ENCODE data around the gene ARHGAP1.

The ARHGAP1 gene

DNA sequence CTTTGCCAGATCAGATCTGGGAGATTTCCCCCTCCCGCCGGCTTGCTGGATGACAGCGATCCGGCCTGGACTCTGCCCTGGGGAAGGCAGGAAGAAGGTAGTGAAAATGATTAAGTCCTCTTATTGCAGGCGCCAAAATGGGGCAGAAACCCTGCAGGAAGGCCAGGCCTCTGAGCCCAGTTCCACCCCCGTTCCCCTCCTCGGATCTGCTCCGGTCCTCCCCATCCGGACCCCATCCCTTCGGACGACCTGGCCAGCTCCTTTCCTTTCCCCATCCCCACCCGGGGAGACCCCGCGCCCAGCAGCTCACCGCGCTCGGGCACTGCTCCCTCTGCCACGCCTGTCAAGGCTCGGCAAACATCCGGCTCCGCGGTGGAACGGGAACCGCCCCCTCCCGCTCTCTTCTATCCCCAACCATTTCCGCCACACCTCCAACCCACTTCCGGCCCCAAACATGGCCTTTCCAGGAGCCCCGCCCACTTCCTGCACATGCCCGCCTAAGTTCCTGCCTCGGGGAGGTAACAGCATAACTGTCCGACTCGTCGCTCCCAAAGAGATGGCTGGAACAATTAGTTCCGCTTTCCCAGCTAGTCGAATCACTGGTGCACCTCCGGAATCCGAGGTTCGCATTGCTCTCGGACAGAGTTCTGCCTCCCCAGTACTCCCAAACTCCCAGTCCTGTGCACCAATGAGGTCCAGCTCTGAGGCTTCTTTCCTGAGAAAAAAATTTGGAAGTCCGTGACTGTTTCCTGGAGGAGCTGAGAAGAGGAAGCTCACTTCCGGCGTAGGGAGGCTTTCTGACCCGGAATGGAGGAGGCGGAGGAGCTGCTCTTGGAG, at the start of gene ARHGAP1, which contains the start of gene ZNF408:
TSS of gene ARHGAP1 (minus strand) at position 379 of the 837 bp plus-strand sequence. CDS start 4,512 bp downstream, outside the sequence.
TSS of gene ZNF408 (plus strand) at position 791 of the 837 bp plus-strand sequence. CDS start at position 808, 17 bp downstream.
- peak; percentile 99 for DNase-seq

DNA sequence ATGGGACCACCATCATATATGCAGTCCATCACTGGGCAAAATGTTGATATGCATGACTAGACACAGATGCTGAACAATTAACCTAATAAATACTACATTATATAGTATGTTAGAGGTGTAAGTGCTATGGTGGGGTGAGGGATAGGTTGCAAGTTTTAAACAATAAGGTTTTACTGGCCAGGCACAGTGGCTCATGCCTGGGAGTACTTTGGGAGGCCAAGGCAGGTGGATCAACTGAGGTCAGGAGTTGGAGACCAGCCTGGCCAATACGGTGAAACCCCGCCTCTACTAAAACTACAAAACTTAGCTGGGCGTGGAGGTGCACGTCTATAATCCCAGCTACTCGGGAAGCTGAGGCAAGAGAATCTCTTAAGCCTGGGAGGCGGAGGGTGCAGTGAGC, 46.7 kb upstream of the ARHGAP1 start:
- DNase-seq, result no peak

DNA sequence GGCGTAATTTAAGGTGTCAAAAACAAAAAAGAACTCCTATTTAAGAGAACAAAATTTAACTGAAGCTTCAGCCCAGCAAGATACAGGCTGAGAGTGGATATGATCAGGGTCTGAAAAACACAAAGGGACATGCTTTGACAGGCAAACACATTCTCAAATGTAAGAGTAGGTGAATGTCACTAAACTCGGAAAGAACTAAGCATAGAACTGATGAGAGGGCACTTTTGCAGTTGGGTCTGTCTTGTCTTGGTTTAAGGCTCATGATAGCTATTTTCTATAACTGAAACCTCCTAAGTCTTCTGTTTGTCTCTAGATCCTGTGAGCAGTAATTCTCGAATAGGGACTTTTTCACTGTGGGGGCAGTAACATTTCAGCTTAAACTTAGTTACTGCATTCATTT, 45.6 kb upstream of the ARHGAP1 start:
- no peak for DNase-seq

DNA sequence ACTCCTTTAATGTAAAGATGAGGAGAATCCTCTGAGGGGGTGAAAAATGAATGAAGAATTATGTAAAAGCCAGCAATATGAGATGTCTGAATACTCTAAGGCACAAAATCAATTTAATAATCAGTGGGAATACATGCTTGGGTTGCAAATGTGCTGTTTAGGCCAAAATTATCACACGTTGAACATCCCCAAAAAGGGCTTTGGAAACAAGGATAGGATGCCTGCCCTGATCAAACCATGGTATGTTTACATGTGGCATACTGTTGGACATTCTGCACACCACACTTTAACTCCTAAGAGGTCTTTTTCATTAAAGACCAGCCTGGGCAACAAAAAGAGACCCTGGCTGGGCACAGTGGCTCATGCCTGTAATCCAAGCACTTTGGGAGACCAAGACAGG, 44.9 kb upstream of the ARHGAP1 start:
- no peak for DNase-seq

DNA sequence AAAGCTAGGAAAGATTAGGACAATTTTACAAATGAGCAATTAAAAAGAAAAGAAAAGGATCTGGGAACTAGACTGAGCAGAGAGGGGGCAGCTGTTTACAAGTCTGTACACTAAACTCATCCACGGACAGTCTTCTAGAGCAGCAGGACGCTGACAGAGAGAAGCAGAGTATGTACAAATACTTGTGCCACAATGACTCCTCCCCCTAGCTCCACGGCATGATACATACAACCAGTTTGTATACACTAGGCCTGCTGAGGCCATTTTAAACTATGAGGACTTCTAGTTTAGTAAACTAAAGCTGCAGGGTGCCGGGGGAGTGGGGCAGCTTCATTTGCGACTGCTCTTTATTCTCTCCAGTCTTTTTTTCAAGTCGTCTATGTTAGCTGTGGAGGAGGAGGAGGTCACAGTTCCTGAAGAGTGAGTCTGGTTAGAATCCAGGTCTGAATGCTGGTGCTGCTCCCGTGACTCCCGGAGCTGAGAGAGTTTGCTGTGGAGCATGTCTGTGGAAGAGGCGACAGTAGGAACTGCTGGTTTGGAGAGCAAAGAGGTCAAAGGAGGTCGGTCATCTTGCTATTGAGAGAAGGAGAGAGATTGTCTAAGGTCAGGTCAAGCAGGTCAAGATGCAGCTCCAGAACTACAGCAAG, 43.4 kb upstream of the ARHGAP1 start:
- DNase-seq, result no peak

DNA sequence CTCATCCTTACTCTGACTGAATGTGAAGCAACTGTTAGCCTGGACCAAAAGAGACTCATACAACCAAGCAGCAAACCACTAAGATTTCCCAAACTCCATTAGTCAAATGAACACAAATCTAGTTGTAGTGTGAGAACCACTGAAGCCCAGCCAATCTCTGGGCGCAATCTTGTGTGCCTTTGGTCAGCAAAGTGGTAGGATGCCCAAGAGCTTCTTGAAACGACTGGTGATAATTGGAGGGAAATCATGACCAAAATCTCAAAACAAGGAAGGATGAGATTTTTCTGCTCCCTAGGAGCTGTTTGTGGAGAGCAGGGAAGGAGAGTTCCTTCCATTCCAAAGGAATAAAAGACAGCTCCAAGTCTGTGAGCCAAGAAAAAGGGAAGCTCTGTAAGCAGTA, 42.6 kb upstream of the ARHGAP1 start:
- no peak for DNase-seq

DNA sequence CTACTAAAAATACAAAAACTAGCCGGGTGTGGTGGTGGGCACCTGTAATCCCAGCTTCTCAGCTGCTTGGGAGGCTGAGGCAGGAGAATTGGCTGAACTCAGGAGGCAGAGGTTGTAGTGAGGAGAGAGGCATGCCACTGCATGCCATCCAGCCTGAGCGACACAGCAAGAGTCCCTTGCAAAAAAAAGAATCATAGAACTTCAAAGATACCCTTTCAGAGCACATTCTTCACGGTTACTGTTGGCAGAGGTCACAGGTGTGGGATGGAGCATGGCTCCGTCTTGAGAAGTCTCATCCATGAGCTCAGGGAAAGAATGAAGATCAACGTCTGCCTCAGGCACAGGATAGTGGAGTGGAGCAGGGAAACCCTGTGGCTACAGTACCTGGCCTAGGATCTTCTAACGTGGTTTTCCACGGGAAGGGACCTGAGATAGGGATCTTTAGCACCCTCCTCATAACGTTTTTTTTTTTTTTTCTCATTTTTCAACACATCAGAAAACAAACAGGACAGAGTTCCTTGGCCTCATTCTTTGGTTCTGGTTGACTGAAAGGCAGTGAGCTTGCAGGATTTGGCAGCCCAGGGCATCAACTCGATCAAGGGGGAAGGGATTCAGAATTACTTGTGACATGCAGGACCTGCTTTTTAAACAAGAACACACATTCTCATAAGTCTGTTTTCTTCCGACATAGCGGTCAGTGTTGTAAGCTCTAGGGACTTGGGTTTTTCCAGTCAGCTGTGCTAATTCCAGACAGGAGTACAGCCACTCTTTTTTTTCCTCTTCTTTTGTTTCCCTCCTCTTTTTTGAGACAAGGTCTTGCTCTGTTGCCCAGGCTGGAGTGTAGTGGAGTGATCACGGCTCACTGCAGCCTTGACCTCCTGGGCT, 41.4 kb upstream of the ARHGAP1 start:
- DNase-seq, result no peak

DNA sequence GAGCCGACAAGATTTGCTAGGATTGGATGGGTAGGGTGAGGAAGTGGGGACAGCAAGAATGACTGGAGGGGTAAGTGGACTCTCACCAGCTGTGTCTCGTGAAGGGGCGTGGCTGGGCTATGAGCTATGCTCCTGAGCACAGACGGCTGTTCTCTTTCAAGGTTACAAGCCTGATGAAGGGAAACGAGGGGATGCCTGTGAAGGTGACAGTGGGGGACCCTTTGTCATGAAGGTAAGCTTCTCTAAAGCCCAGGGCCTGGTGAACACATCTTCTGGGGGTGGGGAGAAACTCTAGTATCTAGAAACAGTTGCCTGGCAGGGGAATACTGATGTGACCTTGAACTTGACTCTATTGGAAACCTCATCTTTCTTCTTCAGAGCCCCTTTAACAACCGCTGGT, 38.5 kb upstream of the ARHGAP1 start:
- DNase-seq, result no peak

DNA sequence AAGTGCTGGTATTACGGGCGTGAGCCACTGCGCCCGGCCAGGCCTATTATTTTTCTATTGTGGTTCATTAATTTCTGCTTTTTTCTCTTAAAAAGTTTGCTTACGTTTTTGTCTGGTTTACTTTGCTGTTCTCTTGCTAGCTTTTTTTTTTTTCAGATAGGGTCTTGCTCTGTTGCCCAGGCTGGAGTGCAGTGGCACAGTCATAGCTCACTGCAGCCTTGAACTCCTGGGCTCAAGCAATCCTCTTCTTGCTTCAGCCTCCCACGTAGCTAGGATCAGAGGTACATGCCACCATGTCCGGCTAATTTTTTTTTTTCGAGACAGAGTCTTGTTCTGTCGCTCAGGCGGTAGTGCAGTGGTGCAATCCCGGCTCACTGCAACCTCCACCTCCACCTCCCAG, 37.3 kb upstream of the ARHGAP1 start:
- DNase-seq, result no peak

DNA sequence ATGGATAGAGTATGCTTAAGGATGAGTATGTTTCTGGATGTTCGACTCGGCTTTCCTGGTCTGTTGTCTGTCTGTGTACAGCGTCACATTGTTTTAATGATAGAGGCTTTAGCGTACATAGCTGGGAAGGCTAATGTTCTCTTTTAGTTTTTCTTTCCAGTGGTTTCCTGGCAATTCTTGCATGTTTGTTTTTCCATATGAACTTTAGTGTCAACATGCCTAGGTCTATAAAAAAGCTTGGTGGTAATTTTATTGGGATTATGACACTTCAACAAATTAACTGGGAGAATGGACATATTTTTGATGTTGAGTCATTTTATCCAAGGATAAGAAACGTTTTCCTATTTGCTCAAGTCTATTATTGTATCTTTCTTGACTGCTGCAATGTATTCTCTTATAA, 36.2 kb upstream of the ARHGAP1 start:
- no peak for DNase-seq

DNA sequence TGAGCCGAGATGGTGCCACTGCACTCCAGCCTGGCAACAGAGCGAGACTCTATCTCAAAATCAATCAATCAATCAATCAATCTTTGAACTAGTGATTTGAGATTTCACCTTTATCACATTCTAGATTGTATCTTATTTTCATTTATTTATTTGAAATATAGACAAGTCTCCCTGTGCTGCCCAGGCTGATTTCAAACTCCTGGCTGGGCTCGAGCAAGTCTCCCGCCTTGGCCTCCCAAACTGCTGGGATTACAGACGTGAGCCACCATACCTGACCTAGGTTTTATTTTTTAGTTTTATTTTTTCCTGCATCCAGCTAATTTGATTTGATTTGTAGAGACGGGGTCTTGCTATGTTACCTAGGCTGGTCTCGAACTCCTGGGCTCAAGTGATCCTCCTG, 35.7 kb upstream of the ARHGAP1 start:
- no peak for DNase-seq

DNA sequence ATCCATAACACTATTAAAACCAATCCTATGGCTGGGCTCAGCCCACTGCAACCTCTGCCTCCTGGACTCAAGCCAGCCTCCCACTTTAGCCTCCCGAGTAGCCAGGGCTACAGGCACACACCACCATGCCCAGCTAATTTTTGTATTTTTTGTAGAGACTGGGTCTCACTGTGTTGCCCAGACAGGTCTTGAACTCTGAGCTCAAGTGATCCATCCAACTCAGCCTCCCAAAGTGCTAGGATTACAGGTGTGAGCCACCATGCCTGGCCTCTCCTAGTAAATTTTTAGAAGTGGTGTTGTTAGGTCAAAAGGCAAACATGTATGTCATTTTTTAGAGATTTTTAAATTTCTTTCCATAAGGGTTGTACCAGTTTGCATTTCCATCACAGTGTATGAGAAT, 32.8 kb upstream of the ARHGAP1 start:
- no peak for DNase-seq

DNA sequence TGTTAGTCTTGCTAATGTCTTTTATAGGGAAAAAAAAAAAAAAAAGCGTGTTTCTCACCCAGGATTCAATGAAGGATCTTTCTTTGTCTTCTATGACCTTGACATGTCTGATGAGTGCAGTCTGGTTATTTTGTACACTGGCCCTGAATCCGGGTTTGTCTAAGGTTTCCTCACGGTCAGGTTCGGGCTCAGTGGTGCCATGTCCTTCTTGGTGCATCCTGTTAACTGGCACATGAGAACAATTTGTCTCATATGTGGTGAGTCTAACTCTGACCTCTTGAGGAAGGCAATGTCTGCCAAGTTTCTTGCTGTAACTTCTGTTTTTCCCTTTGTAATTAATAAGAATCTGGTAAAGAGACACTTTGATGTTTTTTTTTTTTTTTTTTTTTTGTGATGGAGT, 31.1 kb upstream of the ARHGAP1 start:
- no peak for DNase-seq

DNA sequence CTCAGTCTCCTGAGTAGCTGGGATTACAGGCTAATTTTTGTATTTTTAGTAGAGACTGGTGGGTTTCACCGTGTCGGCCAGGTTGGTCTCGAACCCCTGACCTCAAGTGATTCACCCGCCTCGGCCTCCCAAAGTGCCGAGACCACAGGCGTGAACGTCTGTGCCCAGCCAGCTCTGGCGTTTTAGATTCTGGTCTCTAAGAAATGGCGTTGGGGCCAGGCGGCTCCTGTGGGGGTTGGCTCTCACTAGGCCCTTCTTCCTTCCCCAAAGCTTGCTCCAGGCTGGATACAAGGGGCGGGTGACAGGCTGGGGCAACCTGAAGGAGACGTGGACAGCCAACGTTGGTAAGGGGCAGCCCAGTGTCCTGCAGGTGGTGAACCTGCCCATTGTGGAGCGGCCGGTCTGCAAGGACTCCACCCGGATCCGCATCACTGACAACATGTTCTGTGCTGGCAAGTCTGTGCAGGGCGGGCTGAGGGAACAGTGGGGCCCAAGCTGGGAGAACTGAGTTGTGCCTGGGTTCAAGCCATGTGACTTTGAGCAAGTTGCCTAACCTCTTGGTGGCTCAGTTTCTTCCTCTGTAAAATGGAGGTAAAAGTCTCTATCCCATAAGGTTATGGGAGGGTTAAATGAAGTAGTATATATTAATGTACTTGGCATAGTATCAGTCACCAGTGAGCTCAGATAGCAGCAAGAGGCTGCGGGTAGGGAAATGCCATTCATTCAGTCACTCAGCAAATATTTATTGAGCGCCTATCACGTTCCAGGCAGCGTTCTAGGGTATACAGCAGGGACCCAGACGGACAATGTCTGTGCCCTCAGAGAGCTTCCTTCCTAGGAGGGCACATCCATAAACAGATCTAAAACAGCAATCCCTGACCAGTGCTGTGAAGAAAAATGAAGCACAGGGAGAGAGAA, 28.9 kb upstream of the ARHGAP1 start:
- no peak for DNase-seq

DNA sequence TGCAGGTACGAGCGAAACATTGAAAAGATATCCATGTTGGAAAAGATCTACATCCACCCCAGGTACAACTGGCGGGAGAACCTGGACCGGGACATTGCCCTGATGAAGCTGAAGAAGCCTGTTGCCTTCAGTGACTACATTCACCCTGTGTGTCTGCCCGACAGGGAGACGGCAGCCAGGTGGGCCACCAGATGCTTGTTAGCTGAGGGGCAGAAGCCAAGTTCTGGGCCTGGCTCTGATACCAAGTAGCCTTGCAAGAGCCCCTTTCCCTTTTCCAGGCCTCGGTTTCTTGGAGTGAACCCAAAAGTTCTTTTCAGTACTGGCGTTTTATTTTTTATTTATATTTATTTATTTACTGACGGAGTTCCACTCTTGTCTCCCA, 28.2 kb upstream of the ARHGAP1 start:
- no peak for DNase-seq

DNA sequence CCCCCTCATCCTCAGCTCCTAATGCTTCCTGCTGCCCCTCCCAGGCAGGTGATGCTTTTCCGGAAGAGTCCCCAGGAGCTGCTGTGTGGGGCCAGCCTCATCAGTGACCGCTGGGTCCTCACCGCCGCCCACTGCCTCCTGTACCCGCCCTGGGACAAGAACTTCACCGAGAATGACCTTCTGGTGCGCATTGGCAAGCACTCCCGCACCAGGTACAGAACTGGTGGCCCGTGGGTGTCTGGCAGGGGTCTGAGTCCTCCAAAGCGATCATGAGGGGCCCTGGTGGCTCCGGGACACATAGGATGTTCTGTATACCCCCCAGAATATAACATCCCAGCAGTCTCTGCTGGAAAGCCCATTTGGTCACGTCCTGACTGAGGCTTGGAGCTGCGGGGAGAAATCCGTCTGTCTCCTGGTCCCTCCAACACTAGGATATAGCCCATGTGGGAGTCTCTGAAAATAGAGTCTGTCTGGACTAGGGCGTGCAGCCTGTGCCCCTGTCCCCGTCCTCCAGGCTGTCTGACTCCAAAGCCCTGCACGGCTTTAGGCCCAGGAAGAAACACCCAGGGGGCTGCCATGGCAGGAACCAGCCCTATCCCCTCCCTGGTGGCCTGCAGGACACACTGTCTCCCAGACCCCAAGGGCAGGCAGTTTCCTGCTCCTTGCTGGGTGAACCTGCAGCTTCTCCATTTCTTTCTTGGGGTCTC, 27.7 kb upstream of the ARHGAP1 start:
- no peak for DNase-seq

DNA sequence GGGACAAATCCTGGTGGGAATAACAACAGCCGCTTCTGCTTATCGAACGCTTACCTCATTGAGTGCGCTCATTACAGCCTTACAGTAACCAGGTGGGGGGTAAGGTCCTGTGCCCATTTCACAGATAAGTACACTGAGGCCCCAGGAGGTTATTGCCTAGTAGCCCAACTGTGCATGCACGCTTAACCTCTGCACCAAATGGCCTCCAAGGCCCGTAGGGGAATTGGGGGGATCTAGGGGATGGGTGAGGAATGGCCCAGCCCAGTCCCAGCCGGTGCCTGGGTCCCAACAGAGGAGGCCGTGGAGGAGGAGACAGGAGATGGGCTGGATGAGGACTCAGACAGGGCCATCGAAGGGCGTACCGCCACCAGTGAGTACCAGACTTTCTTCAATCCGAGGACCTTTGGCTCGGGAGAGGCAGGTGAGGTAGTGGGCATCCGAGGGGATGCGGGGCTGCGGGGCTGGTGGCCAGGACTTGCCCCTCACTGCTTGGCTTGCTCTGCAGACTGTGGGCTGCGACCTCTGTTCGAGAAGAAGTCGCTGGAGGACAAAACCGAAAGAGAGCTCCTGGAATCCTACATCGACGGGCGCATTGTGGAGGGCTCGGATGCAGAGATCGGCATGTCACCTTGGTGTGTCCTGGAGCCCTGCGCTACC, 25.9 kb upstream of the ARHGAP1 start:
- no peak for DNase-seq

DNA sequence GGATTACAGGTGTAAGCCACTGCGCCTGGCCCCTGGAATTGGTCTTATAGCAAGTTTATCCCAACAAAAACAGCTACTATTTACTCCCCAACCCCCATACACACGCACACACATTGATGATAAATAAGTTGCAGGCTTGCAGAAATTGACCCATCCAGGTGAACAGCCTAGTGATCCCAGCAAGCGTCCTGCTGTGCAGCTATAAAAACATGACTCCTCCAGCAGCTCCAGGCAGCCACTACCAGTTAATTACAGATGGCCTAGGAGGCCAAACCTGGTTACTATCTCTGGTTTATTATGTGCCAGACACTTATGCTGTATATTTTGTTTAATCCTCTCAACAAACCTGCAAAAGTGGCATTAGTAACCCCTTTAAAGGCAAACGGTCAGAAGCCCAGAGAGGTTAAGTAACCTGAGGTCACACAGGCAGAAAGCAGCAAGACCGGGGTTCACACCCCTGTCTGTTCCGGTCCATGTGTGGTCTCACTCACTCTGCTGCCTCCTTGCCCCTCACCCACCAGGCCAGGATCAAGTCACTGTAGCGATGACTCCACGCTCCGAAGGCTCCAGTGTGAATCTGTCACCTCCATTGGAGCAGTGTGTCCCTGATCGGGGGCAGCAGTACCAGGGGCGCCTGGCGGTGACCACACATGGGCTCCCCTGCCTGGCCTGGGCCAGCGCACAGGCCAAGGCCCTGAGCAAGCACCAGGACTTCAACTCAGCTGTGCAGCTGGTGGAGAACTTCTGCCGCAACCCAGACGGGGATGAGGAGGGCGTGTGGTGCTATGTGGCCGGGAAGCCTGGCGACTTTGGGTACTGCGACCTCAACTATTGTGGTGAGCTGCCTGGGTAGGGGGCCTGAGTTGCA, 25.2 kb upstream of the ARHGAP1 start:
- no peak for DNase-seq

DNA sequence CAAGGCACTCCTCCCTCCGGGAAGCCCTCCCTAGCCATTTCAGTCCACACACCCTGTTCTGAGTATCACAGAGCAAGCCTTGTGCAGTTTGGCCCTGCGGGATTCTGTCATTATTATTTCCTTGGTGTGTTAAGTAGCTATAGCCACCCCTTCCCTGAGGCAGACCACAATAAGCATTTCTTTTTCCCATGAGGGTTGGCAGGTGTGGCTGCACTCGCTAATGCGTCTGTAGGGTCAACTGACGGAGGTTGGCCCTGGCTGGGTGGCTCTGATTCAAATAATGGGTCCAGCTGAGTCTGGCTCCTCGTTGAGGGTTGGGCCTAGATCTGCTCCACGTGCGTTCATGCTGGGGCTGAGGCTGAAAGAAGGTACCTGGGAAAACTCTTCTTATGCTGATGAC, 23.7 kb upstream of the ARHGAP1 start:
- DNase-seq, result peak; percentile 7

DNA sequence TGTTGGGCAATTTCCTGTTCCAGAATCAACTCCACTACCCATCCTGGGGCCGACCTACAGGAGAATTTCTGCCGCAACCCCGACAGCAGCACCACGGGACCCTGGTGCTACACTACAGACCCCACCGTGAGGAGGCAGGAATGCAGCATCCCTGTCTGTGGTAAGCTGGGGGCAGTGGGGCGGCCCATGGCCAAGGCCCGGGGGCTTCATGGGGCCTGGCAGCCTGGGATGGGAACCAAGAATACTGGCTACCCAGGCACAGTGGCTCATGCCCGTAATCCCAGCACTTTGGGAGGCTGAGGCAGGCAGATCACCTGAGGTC, 22.9 kb upstream of the ARHGAP1 start:
- DNase-seq, result no peak
